ENCODE measurements around the gene RSRP1.

DNA sequence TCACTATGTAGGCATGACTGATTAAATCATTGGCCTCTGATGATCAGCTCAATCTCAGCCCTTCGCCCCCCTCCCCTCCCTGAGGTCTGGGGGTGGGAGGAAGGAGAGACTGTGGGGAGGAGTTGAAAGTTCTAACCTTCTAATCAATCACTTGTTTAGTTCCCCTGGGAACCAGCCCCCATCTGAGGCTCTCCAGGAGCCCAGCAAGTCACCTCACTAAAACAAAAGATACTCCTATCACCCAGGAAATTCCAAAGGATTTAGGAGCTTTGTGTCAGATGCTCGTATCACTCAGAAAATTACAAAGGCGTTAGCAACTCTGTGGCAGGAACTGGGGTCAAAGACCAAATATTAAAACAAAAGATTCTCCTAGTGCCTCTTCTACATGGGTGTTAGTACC is 36.5 kb downstream of the RSRP1 start:
- TF ChIP-seq GATA2 (IDR thresholded peaks at IDR 0.05; ENCODE audit: low read depth, low read length) = no peak
- no peak for TF ChIP-seq GATA3 (IDR thresholded peaks at IDR 0.05; ENCODE audit: low read depth, low read length)
